Activated T-helper 2 cell treated with anti-CD3 and anti-CD28 coated beads, Interferon-gamma antibody, Interleukin-2, Interleukin-4, amounts not matched to agents 10 μg/mL and 5 μg/mL and 100 μg/mL, durations not matched to agents 14 hours and 24 hours and 36 hours (primary cell): ENCODE data around the gene SKIL. TPM values are rescaled to one million over a fixed set of nuclear protein-coding genes. Genes with fewer than 3 reads are reported as not detected.

Experiments used
- DNase-seq: peaks from one replicate; pipeline ENCODE4 v3.0.0; 2021; ENCODE audit warnings: low spot score
- H3K27ac Mint-ChIP-seq: one replicate; pipeline ENCODE4 v1.8.0; 2021; ENCODE audit warnings: mixed read lengths
- H3K27me3 Mint-ChIP-seq: one replicate; pipeline ENCODE4 v1.8.0; 2021; ENCODE audit warnings: low read depth, mixed read lengths
- H3K36me3 Mint-ChIP-seq: one replicate; pipeline ENCODE4 v1.8.0; 2021; ENCODE audit warnings: low read depth, mixed read lengths
- H3K4me1 Mint-ChIP-seq: one replicate; pipeline ENCODE4 v1.8.0; 2021; ENCODE audit warnings: low read depth, mixed read lengths
- H3K4me3 Mint-ChIP-seq: one replicate; pipeline ENCODE4 v1.8.0; 2021; ENCODE audit warnings: low read depth, mild to moderate bottlenecking, moderate library complexity, mixed read lengths
- H3K9me3 Mint-ChIP-seq: one replicate; pipeline ENCODE4 v1.8.0; 2021; ENCODE audit warnings: mixed read lengths
- intact Hi-C: fragments of 100-400 bp; cut with micrococcal nuclease; formaldehyde crosslinking; loops from one replicate; pipeline ENCODE4 v1.15.1; 2023
- total RNA-seq: library from RNA; stranded (reverse); gene quantifications from 2 replicates; pipeline ENCODE4 v1.2.3, GENCODE V29; 2022

SKIL gene
- total RNA-seq, 1 donor from 2014 or later = 31.2 TPM

- H3K36me3 Mint-ChIP-seq = no peaks in the 10 kb centered on the region
- H3K9me3 Mint-ChIP-seq = no peaks in the 10 kb centered on the region
- DNase-seq = no peak
- H3K4me1 Mint-ChIP-seq = peaks cover 14% of the 10 kb centered on the region
- intact Hi-C loops = no loop called here
- no peak overlapping the region for H3K27ac Mint-ChIP-seq
- H3K27me3 Mint-ChIP-seq = no peaks in the 10 kb centered on the region
- no peak overlapping the region for H3K4me3 Mint-ChIP-seq
Measured at GRCh38 chr3:170437176-170437575, 79.7 kb downstream of the SKIL start.

GRCh38 chr3:170437696-170438407, 80.3 kb downstream of the SKIL start:
- H3K27ac Mint-ChIP-seq = no peak overlapping the region
- DNase-seq = no peak
- no peak overlapping the region for H3K4me3 Mint-ChIP-seq
- no peaks in the 10 kb centered on the region for H3K9me3 Mint-ChIP-seq
- intact Hi-C loops = no loop called here
- H3K36me3 Mint-ChIP-seq = no peaks in the 10 kb centered on the region
- H3K4me1 Mint-ChIP-seq = peaks cover 14% of the 10 kb centered on the region
- H3K27me3 Mint-ChIP-seq = peaks cover 4% of the 10 kb centered on the region

GRCh38 chr3:170438836-170439235, 81.3 kb downstream of the SKIL start:
- H3K27me3 Mint-ChIP-seq = peaks cover 4% of the 10 kb centered on the region
- peaks cover 14% of the 10 kb centered on the region for H3K4me1 Mint-ChIP-seq
- no peaks in the 10 kb centered on the region for H3K36me3 Mint-ChIP-seq
- no peaks in the 10 kb centered on the region for H3K9me3 Mint-ChIP-seq
- intact Hi-C loops = no loop called here
- H3K4me3 Mint-ChIP-seq = no peak overlapping the region
- no peak overlapping the region for H3K27ac Mint-ChIP-seq
- no peak for DNase-seq

- Mint-ChIP-seq H3K27ac (no peak overlapping the region), H3K36me3 (no peaks in the 10 kb centered on the region), H3K4me3 (no peak overlapping the region), H3K27me3 (peaks cover 4% of the 10 kb centered on the region), H3K4me1 (peaks cover 14% of the 10 kb centered on the region), H3K9me3 (no peaks in the 10 kb centered on the region)
- intact Hi-C loops = no loop called here
- no peak for DNase-seq
Measured at GRCh38 chr3:170440344-170440743, 82.8 kb downstream of the SKIL start.

- Mint-ChIP-seq H3K9me3 (no peaks in the 10 kb centered on the region), H3K36me3 (no peaks in the 10 kb centered on the region), H3K27ac (no peak overlapping the region), H3K27me3 (peaks cover 4% of the 10 kb centered on the region), H3K4me1 (peaks cover 14% of the 10 kb centered on the region), H3K4me3 (no peak overlapping the region)
- intact Hi-C loops = no loop called here
- DNase-seq = no peak
Measured at GRCh38 chr3:170441412-170441811, 83.9 kb downstream of the SKIL start.

GRCh38 chr3:170442947-170443346, 85.4 kb downstream of the SKIL start:
- intact Hi-C loops = no loop called here
- H3K4me1 Mint-ChIP-seq = peaks cover 5% of the 10 kb centered on the region
- H3K36me3 Mint-ChIP-seq = no peaks in the 10 kb centered on the region

GRCh38 chr3:170443457-170443856, 85.9 kb downstream of the SKIL start:
- Mint-ChIP-seq H3K36me3 (no peaks in the 10 kb centered on the region), H3K4me3 (no peak overlapping the region), H3K4me1 (peaks cover 5% of the 10 kb centered on the region), H3K27ac (no peak overlapping the region), H3K27me3 (peaks cover 4% of the 10 kb centered on the region), H3K9me3 (no peaks in the 10 kb centered on the region)
- DNase-seq = no peak
- intact Hi-C loops = no loop called here

More at GRCh38 chr3:170442947-170443346, 85.4 kb downstream of the SKIL start:
- Mint-ChIP-seq H3K4me3 (no peak overlapping the region), H3K27ac (no peak overlapping the region), H3K27me3 (peaks cover 4% of the 10 kb centered on the region), H3K9me3 (no peaks in the 10 kb centered on the region)
- DNase-seq = no peak

Other genes starting within 250 kb of the SKIL start
- 48.3 and 52.0 TPM in 2 replicates for gene PHC3, start 176.0 kb upstream of the SKIL start, total RNA-seq
- gene PRKCI, start 135.3 kb upstream of the SKIL start, total RNA-seq = 24.7 and 32.4 TPM in 2 replicates
- 0.18 TPM in 1 of 2 replicates, not detected in the other for gene CLDN11, start 61.2 kb downstream of the SKIL start, total RNA-seq
- not detected in 2 replicates for gene SLC7A14, start 228.4 kb downstream of the SKIL start, total RNA-seq